ENCODE results near the gene AHCY.
"Not testable (repeated sequence)": the region's sequence is repeated elsewhere in the genome, so short reads cannot be mapped to it uniquely, and the experiment has no call there.

Gene AHCY

DNA sequence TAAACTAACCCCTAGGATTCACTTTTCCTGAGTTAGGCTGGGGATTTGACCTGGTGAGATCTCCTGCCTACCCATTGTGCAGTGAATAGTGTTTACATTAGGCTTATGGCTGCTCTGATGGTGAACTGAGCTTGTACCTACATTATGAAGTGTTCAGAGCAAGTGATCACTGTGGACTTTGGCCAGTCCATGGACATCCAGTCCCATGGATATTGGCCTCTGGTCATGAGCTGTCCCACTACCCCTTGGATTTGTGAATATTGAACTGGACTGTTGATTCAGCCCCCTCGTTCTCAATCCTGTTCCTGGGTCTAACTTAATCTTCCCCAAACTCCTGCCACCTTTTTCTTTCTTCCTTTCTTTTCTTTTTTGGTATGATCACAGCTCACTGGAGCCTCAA lies 48.2 kb downstream of the AHCY start:
- DNase-seq (ENCODE audit: low read depth): no peak

DNA sequence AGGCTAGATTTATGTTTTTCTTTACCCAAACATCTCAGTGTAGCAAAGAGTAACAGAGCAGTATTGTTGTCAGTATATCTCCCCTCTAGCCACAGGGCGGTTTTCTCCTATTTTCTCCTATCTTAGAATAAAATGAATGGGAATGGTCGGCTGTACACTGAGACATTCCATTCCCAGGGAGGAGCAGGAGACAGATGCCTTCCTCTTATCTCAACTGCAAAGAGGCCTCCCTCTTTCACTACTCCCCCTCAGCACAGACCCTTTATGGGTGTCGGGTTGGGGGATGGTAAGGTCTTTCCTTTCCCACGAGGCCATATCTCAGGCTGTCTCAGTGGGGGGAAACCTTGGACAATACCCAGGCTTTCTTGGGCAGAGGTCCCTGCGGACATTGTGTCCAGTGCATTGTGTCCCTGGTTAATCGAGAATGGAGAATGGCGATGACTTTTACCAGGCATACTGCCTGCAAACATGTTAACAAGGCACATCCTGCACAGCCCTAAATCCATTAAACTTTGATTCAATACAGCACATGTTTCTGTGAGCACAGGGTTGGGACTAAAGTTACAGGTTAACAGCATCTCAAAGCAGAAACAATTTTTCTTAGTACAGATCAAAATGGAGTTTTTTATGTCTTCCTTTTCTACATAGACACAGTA lies 50.6 kb downstream of the AHCY start:
- DNase-seq (ENCODE audit: low read depth): not testable (repeated sequence)

DNA sequence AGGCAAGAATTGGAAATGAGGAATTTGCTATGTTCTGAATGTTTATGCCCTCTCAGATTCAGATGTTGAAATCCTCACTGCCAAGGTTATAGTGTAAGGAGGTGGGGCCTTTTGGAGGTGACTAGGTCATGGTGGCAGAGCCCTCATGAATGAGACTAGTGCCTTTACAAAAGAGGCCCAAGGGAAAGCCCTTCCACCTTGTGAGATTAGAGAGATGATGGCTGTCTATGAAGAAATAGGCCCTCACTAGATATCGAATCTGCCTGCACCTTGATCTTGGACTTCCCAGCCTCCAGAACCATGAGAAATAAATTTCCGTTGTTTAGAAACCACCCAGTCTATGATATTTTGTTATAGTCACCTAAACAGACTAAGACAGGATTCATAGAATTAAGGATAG lies 51.5 kb downstream of the AHCY start:
- no peak for DNase-seq (ENCODE audit: low read depth)

DNA sequence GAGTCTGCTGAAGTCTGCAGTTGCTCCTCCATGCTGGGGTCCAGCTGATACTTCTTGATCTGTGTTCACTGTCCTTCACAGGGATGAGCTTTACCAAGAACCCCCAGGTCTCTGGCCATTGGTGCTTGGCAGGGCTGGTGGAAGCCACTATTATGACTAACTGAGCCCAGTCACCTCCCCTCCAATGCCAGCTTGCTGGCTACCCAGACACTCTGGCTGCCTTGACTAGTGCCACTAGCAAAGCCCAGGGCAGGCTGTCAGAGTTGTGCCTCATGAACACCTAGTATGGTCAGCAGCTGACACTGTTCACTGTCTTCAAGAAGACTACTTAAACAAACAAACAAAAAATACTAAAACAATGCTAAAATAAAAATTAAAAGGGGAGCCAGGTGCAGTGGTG lies 53.1 kb downstream of the AHCY start:
- no peak for DNase-seq (ENCODE audit: low read depth)

DNA sequence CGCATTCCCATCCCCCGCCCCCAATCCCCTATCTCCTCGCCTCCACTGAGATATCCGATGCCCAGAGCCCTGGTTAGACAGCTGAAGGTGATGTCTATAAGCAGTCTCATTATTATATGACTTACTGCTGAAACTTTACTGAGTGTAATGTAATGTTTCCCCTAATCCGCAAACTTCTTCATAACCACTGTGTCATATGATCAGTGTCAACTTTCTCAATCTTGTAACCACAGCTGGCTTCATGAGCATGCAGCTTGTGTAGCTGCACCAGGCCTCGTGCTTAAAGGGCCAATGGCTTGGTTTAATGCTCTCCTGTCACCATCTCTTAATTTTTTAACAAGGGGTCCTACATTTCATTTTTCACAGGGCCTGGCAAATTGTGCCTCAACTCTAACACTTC lies 53.9 kb downstream of the AHCY start:
- no peak for DNase-seq (ENCODE audit: low read depth)

DNA sequence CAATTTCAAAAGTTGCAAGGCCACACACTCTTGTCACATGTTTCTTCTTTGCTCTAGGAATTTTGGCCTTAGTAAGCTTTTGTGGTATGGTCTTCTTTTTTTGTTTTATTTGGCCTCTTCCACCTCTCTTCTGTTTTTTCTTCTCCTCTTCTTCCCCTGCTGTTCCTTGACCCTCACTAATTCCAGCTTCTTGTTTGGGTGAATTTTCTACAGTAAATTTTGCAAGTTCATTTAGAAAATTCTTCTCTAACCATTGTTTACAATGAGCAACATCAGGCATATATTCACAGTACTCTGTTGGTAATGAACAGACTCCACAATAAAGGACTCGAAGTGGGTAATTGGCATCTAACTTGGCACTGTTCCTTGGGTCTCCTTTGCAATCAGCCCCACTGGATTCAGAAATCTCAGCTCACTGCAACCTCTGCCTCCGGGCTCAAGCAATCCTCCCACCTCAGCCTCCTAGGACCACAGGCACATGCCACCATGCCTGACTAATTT lies 57.0 kb downstream of the AHCY start:
- no peak for DNase-seq (ENCODE audit: low read depth)

DNA sequence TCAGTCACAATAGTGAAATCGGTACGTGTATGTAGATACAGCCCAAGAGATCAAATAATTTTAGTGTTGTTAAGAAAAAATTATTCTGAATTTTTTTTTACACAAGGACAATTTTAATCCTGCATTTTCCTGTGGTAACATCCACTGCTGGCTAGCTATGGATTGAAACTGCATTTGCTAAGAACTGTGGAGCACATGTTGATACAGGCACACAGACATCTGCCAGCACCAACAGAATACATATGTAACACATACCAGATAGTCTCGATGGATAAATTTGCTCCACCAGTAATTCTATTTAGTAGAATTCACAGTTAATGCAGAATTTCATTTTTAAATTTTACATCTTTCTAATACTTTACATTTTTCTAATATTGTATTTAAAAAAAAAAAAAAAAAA lies 59.8 kb downstream of the AHCY start:
- DNase-seq (ENCODE audit: low read depth): no peak

DNA sequence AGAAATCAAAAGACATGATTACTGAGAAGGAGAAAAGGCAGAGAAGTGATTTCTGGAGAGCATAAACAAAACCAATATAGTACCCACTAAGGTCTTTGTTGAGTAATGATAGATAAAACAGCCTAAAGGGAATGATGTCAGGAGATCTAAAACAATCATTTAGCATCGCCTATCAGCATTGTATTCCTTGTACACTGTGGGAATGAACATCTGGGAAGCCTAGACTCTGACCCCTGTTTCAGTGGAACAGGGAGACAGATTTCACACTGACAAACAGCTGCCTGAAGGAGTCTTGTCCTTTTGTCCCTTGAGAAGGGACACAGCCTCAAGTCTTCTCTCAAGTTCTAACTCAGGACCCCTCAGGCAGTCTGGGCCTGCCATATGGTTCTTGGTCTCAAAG lies 60.3 kb downstream of the AHCY start:
- no peak for DNase-seq (ENCODE audit: low read depth)

DNA sequence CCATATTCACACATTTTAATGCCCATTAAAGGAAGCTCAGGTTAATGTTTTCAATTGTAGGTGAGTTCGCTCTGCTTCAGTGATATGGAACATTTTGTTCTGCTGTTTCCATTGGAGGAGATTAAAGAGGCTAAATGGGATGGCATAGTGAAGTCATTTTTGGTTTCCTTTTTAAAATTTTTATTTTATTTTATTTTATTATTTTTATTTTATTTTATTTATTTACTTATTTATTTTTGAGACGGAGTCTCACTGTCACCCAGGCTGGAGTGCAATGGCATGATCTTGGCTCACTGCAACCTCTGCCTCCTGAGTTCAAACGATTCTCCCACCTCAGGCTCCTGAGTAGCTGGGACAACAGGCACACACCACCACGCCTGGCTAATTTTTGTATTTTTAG lies 61.1 kb downstream of the AHCY start:
- DNase-seq (ENCODE audit: low read depth): not testable (repeated sequence)

DNA sequence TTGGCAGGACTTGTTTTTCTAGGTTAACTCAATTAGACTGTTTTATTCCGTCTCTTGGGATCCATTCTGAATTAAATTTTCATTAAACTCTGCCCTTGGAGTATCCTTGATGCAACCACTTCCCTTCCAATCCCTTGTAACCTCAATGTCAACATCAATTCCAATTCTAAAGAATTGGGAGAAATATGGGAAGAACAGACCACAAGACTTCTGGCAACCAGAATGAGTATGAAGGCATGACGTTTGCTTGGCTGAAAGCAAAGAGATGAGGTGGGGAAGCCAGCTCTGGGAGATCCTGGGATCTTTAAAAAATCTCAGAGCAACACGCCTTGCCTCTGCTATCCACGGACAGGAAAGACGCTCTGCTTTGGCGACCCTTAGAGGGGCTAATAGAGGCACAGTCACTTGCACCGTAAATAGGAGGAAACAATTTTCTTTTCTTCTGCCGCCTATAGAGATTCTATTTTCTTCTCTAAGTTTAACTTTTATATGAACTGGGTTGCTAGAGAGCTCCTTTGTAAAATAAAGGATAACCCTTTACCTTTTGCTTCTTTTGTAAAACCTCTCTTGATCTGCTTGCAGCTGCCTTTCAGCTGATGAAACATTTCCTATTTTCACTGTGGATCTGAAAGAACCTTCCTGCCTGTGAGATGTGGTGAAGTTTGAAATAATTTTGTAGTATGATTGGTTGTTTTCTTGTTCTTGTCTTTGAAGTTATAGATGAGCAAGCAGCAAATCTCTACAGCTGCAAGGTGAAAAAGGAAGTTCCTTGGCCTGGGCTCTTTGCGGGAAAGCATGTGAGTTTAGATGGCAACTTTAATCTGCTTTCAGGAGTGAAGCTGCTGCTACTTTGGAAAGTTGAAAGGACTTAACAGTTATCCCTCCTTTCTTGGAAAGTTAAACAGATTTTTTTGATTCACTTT lies 62.2 kb downstream of the AHCY start, which contains the start of gene ASIP:
Gene ASIP, plus strand, starts transcription at position 731 of the 923 bp plus-strand sequence. CDS start 18,952 bp downstream, outside the sequence.
- DNase-seq (ENCODE audit: low read depth): no peak

DNA sequence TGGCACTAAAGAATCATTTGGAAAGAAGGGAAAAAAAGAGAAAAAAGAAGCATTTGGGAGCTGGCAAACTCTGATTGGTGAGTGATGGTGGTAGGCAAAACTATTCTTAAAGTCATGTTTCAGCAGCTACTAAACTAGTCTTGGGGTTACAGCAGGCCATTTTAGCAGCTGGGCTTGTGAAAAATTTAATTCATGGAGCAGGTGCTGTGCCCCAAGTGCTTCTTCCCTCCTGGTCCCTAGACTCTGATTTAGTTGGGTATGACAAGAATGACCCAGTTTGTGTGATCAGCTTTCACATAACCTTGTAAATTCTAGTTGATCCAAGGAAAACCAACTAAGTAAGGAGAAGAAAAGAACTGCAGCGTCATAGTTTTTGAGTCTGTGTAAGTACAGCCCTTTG lies 63.0 kb downstream of the AHCY start:
- no peak for DNase-seq (ENCODE audit: low read depth)

DNA sequence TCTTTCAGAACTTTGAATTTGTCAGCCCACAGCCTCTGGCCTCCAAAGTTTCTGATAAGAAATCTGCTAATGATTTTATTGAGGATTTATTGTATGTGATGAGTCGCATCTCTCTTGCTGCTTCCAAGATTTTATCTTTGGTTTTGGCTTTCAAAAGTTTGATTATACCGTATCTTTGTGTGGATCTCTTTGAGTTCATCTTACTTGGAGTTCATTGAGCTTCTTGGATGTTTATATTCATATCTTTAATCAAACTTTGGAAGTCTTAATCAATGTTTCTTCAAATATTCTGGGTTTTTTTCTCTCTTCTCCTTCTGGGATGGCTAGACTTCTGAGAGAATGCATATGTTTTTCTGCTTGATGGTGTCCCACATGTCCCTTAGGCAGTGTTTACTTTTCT lies 65.2 kb downstream of the AHCY start:
- DNase-seq (ENCODE audit: low read depth): no peak

DNA sequence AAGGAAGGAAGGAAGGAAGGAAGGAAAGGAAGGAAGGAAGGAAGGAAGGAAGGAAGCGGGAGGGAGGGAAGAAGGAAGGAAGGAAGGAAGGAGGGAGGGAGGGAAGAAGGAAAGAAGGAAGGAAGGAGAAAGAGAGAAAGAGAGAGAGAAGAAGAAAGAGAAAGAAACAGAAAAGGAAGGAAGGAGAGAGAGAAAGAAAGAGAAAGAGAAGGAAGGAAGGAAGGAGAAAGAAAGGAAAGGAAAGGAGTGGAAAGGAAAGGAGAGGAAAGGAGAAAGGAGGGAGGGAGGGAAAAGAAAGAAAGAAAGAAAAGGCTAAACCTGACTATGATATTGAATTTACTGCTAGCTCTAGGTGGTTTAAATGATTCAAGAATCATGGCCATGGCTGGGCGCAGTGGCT lies 67.3 kb downstream of the AHCY start:
- no peak for DNase-seq (ENCODE audit: low read depth)

DNA sequence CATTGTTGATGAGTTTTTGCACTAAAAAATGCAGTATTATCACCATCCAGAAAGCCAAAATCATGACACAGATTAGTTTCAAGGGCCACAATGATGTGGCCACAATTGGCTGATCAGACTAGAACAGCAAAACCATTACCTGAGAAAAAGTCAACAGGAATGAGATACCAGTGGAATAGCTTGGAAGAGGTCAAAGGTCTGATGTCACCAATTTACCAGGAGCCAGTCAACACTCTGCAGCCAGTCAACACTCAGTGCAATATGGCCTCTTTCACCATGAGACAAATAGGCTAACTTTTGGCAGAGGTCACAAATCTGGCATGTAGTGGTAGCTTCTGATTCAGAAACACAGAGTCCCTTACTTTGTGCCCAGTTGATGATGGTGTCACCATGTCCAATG lies 69.5 kb downstream of the AHCY start:
- DNase-seq (ENCODE audit: low read depth): no peak

DNA sequence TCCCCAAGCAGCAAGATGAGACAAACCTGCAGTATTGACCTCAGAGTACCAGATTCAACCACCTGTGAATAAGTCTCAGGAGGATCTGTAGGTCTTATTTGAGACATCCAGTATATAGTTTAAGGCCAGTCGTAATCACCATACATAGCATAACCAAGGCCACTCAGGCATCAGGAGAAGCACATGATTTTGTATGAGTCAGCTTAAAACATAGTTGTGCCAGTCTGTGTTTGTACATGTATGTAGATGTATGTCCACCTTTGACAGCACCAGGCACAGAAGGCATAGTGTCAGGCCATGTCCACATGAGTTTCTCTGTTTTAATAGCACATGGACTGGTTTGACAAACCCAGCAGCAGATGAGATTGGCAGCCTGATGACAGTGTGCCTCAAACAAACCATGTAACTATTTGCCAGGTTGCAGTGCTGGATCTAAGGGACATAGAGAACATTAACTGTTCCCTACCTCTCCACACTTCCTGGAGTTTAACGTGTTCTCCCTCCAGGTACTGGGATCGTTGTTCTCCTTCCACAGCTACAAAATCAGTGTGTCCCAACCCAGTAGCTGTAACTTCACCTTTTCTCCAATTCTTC lies 70.6 kb downstream of the AHCY start:
- no peak for DNase-seq (ENCODE audit: low read depth)

DNA sequence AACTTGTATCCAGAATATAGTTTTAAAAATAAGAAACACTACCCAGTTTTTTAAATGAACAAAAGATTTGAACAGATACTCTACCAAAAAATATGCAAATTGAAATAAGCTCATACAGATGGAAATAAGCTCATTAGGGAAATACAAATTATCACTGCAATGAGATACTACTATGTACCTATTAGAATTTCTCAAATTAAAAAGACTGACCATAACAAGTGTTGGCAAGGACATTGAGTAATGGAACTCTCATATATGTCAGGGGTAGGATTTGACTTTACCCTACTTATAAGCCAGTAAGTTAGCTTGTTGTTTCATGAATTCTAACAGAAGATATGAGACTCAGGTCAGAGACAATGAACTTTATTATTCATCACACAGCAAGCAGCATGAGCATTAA lies 71.5 kb downstream of the AHCY start:
- DNase-seq (ENCODE audit: low read depth): no peak
